Spinal cord (tissue), 10 donors: Measurements from ENCODE around the gene GLO1. TPM values are rescaled to one million over a fixed set of nuclear protein-coding genes. Genes with fewer than 3 reads are reported as not detected.

Experiments
- DNase-seq, 6 donors: peaks; one replicate each; pipeline versions ENCODE4 v3.0.0 to v3.0.0-alpha.2; 2013 to 2015; ENCODE audit warnings: low spot score in 6 of 6, low read depth in 4 of 6
- H3K27ac ChIP-seq: one replicate; pipeline ENCODE4 v1.5.1; 2013; ENCODE audit warnings: low read depth, low read length, control low read depth
- H3K27me3 ChIP-seq: one replicate; pipeline ENCODE4 v1.6.1; 2013; ENCODE audit warnings: low read length; ENCODE audit not compliant: control insufficient read depth, insufficient read depth
- H3K36me3 ChIP-seq: one replicate; pipeline ENCODE4 v1.6.1; 2013; ENCODE audit warnings: low read length; ENCODE audit not compliant: control insufficient read depth, insufficient read depth
- H3K4me1 ChIP-seq: one replicate; pipeline ENCODE4 v1.6.1; 2013; ENCODE audit warnings: low read length; ENCODE audit not compliant: control insufficient read depth, insufficient read depth
- H3K4me3 ChIP-seq: one replicate; pipeline ENCODE4 v1.5.1; 2013; ENCODE audit warnings: low read depth, low read length, control low read depth
- H3K9me3 ChIP-seq: one replicate; pipeline ENCODE4 v1.6.1; 2013; ENCODE audit warnings: low read length; ENCODE audit not compliant: control insufficient read depth, insufficient read depth
- WGBS: methylation state at CpG from one replicate; pipeline ENCODE4 v1.1.5; 2013; ENCODE audit warnings: missing lambda C conversion rate; ENCODE audit not compliant: insufficient coverage; 5-methylcytosine and 5-hydroxymethylcytosine counted together
- polyA plus RNA-seq, 2 donors: library from polyadenylated mRNA; unstranded; fragments of 120-200 nt; gene quantifications; one replicate each; pipeline ENCODE4 v1.2.1, GENCODE V29; 2013; ENCODE audit not compliant: insufficient read length in 2 of 2
- total RNA-seq, 2 donors: library from RNA; depleted of rRNA in 1 of 2; stranded (reverse); fragments of 120-200 nt in 1 of 2; fragments of >200 nt in 1 of 2; gene quantifications; one replicate each; pipeline versions ENCODE4 v1.2.3 to v1.2.4, GENCODE V29; 2013 to 2014
- donor health status: healthy.

The GLO1 gene
- total and polyA plus RNA-seq, 4 donors, result 119 to 159 (median 147) TPM

DNA sequence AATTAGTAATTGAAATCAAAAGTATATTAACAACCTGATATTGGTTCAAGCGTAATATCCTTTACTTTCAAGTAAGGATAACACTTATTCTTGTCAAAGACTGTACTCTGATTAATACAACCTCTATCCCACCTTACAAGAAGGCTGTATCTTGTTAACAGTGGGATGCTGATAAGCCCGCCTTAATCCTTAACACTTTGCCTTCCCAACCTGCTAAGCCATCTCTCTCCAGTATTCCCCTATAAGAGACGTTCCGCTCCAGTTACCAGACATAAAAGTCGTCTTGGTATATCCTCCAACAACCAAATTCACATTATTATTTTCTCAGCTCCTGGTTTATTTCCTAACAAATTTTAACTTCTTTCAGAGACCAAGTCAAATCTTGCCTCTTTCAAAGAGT is 65.2 kb downstream of the GLO1 start:
- 84% methylated on average over 4 of the region's 5 CpGs for WGBS
- Histone ChIP-seq H3K36me3 (no peaks in the 10 kb centered on the region), H3K27ac (no peak overlapping the region), H3K4me1 (peaks cover 7% of the 10 kb centered on the region), H3K27me3 (no peaks in the 10 kb centered on the region), H3K9me3 (no peaks in the 10 kb centered on the region), H3K4me3 (no peak overlapping the region)
- no peak for DNase-seq

DNA sequence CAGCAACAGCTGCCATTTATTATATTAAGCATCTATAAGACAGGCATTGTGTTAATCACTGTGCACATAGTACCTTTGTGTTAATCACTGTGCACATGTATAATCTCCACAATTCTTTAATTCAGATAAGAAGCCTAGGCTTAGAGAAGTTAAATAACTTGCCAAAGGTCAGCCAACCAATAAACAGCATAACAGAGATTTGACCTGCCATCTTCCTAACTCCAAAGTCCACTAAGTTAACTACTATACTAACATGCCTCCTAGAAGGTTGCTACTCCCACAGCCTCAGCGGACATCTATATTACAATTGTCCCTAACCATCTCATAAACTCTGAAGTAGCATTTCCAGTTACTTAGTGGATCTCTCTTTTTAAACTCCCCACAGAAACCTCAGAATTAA is 66.9 kb downstream of the GLO1 start:
- WGBS, result 94% methylated on average over 1 of the region's 1 CpG
- H3K36me3 ChIP-seq, result no peaks in the 10 kb centered on the region

DNA sequence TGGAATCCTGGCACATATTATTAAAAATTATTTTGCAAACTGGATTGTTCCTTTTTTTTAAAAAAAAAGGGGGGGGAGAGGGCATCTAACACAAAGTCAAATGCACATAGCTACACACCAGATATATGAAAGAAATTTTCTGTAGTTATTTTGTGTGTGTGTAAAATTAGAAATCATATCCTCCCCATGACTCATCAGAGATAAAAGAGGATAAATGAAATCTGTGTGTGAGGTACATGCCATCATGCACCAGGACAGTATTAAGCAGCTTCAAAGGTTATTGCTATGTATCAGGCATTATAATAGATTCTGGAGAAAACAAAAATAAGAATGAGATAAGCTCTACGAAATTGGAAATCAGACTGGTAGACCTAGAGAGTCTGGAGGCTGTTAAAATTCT is 68.4 kb downstream of the GLO1 start:
- no CpG with 5 or more reads among the region's 1 CpG for whole genome bisulfite sequencing

More for the DNA sequence above, 66.9 kb downstream of the GLO1 start:
- H3K27ac ChIP-seq, result no peak overlapping the region
- peaks cover 7% of the 10 kb centered on the region for H3K4me1 ChIP-seq
- H3K27me3 ChIP-seq, result no peaks in the 10 kb centered on the region
- H3K9me3 ChIP-seq, result no peaks in the 10 kb centered on the region
- H3K4me3 ChIP-seq, result no peak overlapping the region
- no peak for DNase-seq

DNA sequence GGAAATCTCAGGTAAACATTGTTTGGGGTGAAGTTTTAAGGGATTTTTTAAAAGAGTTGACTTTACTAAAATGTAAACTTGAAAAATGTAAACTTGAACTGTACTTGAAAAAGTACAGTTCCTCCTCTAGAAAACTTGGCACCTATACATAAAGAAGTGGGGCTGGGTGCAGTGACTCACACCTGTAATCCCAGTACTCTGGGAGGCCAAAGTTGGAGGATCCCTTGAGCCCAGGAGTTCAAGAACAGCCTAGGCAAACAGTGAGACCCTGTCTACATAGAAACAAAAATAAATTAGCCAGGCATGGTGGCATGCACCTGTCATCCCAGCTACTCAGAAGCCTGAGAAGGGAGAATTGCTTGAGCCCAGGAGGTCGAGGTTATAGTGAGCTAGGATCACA is 70.5 kb downstream of the GLO1 start:
- no CpG with 5 or more reads among the region's 1 CpG for WGBS
- no peak for DNase-seq
- Histone ChIP-seq H3K27me3 (no peaks in the 10 kb centered on the region), H3K4me1 (no peaks in the 10 kb centered on the region), H3K4me3 (no peak overlapping the region), H3K9me3 (no peaks in the 10 kb centered on the region), H3K36me3 (no peaks in the 10 kb centered on the region), H3K27ac (no peak overlapping the region)

More for the DNA sequence above, 68.4 kb downstream of the GLO1 start:
- Histone ChIP-seq H3K36me3 (no peaks in the 10 kb centered on the region), H3K27me3 (no peaks in the 10 kb centered on the region), H3K4me1 (no peaks in the 10 kb centered on the region), H3K27ac (no peak overlapping the region), H3K4me3 (no peak overlapping the region), H3K9me3 (no peaks in the 10 kb centered on the region)
- no peak for DNase-seq

DNA sequence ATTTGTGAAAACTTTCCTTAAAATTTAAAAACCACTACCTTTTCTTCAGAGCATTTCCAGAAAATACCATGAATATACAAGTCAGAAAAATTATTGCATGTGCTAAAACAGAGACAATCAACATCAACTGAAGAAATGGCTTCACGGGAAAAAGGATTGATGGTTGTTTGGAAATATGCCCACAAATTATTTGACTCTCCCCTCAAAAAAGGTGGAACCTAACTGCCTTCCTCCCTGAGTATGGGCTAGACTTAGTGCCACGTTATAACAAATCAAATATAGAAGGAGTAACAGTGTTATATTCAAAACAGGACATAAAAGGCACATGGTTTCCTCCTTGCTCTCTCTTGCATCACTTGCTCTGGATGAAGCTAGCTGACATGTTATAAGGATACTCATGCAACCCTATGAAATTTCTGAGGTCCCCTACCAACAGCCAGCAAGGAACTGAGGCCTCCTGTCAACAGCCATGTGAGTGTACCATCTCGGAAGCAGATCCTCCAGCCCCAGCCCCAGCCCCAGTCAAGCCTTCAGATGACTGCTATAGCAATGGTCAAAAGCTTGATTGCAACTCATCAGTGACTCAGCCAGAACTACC is 71.7 kb downstream of the GLO1 start:
- DNase-seq, result no peak
- Histone ChIP-seq H3K36me3 (no peaks in the 10 kb centered on the region), H3K27ac (no peak overlapping the region), H3K27me3 (no peaks in the 10 kb centered on the region), H3K9me3 (no peaks in the 10 kb centered on the region), H3K4me3 (no peak overlapping the region), H3K4me1 (no peaks in the 10 kb centered on the region)
- 89% methylated on average over 1 of the region's 3 CpGs for WGBS

Other genes with a start within 250 kb of the GLO1 start
- gene BTBD9, start 63.2 kb downstream of the GLO1 start, total RNA-seq, result 10 to 100 TPM; 16.5 to 38.6 TPM
- 10 to 100 TPM; 14.6 to 17.2 TPM for gene BTBD9, start 63.2 kb downstream of the GLO1 start, polyA plus RNA-seq
- under 1 TPM; 0.06 to 0.10 TPM for gene DNAH8, start 12.2 kb upstream of the GLO1 start, total RNA-seq
- under 1 TPM; 0.03 to 0.17 TPM for gene DNAH8, start 12.2 kb upstream of the GLO1 start, polyA plus RNA-seq